WTC11 (cell line): ENCODE data around the gene HNRNPAB. TPM values are rescaled to one million over a fixed set of nuclear protein-coding genes. Genes with fewer than 3 reads are reported as not detected.

ENCODE experiments used
- ATAC-seq: fragments of 200-7000 bp; cut with Tn5 transposase; 2 replicates; pipeline ENCODE4 v1.10.0; 2021; ENCODE audit warnings: mild to moderate bottlenecking, moderate library complexity
- CTCF ChIA-PET: fragments of 300-600 bp; sonication (Branson Sonifier 250); formaldehyde crosslinking; loops from one replicate; lab custom pipeline; 2021; ENCODE audit warnings: antibody characterized with exemption; lab: Charles Lee
- POLR2A ChIA-PET: fragments of 350-600 bp; sonication (Branson Sonifier 250); formaldehyde crosslinking; loops from one replicate; lab custom pipeline; 2021; ENCODE audit warnings: antibody characterized with exemption; lab: Charles Lee
- DNase-seq: peaks from one replicate; pipeline ENCODE4 v3.0.0; 2021; ENCODE audit warnings: low spot score
- H3K27ac Mint-ChIP-seq: 2 replicates; pipeline ENCODE4 v1.8.0; 2021; ENCODE audit warnings: mixed read lengths
- H3K27me3 Mint-ChIP-seq: 2 replicates; pipeline ENCODE4 v1.8.0; 2021; ENCODE audit warnings: low read depth, mild to moderate bottlenecking, moderate library complexity, mixed read lengths
- H3K36me3 Mint-ChIP-seq: 2 replicates; pipeline ENCODE4 v1.8.0; 2021; ENCODE audit warnings: mixed read lengths
- H3K4me1 Mint-ChIP-seq: 2 replicates; pipeline ENCODE4 v1.8.0; 2022; ENCODE audit warnings: mixed read lengths
- H3K4me3 Mint-ChIP-seq: 2 replicates; pipeline ENCODE4 v1.8.0; 2021; ENCODE audit warnings: mild to moderate bottlenecking, moderate library complexity, mixed read lengths
- H3K9me3 Mint-ChIP-seq: 2 replicates; pipeline ENCODE4 v1.8.0; 2021; ENCODE audit warnings: mixed read lengths
- ATF3 ChIP-seq: sonication (generic); formaldehyde crosslinking; conservative IDR thresholded peaks from 2 replicates; pipeline ENCODE4 v1.8.1; 2022; ENCODE audit warnings: mild to moderate bottlenecking, missing genetic modification reagents
- GRHL2 ChIP-seq: fragments of 250-450 bp; sonication (Bioruptor Pico); IDR thresholded peaks from 2 replicates; pipeline ENCODE4 v1.8.0; 2022; ENCODE audit warnings: mild to moderate bottlenecking, moderate library complexity; ENCODE audit not compliant: insufficient replicate concordance, severe bottlenecking
- HMGA2 ChIP-seq: fragments of 250-450 bp; sonication (Bioruptor Pico); IDR thresholded peaks from 2 replicates; pipeline ENCODE4 v1.4.0; 2021; ENCODE audit warnings: mild to moderate bottlenecking, moderate library complexity
- MLX ChIP-seq: sonication (generic); formaldehyde crosslinking; IDR thresholded peaks from 2 replicates; pipeline ENCODE4 v1.8.1; 2023; ENCODE audit warnings: mild to moderate bottlenecking, missing genetic modification reagents, moderate library complexity
- NFE2L1 ChIP-seq: sonication (generic); formaldehyde crosslinking; IDR thresholded peaks from 2 replicates; pipeline ENCODE4 v1.8.1; 2023; ENCODE audit warnings: missing genetic modification reagents
- NFYB ChIP-seq: sonication (generic); formaldehyde crosslinking; conservative IDR thresholded peaks from 2 replicates; pipeline ENCODE4 v1.8.0; 2022; ENCODE audit warnings: low read depth, missing genetic modification reagents
- NR2C2 ChIP-seq: sonication (generic); formaldehyde crosslinking; IDR thresholded peaks from 2 replicates; pipeline ENCODE4 v1.8.0; 2022; ENCODE audit warnings: mild to moderate bottlenecking, missing genetic modification reagents
- PRRX2 ChIP-seq: fragments of 250-450 bp; sonication (Bioruptor Pico); IDR thresholded peaks from 2 replicates; pipeline ENCODE4 v1.8.0; 2021; ENCODE audit warnings: mild to moderate bottlenecking
- SMAD4 ChIP-seq: sonication (generic); formaldehyde crosslinking; IDR thresholded peaks from 2 replicates; pipeline ENCODE4 v1.8.0; 2022; ENCODE audit warnings: mild to moderate bottlenecking, missing genetic modification reagents
- TP53 ChIP-seq: sonication (generic); formaldehyde crosslinking; IDR thresholded peaks from 2 replicates; pipeline ENCODE4 v1.8.1; 2023; ENCODE audit warnings: mild to moderate bottlenecking, missing genetic modification reagents
- ZBTB43 ChIP-seq: sonication (generic); formaldehyde crosslinking; IDR thresholded peaks from 2 replicates; pipeline ENCODE4 v1.8.1; 2023; ENCODE audit warnings: mild to moderate bottlenecking, missing genetic modification reagents
- ZMAT4 ChIP-seq: fragments of 250-450 bp; sonication (Bioruptor Pico); IDR thresholded peaks from 2 replicates; pipeline ENCODE4 v1.9.0; 2021; ENCODE audit warnings: mild to moderate bottlenecking
- ZNF317 ChIP-seq: sonication (generic); formaldehyde crosslinking; IDR thresholded peaks from 2 replicates; pipeline ENCODE4 v1.8.1; 2023; ENCODE audit warnings: low read depth, mild to moderate bottlenecking, moderate library complexity, missing genetic modification reagents, borderline replicate concordance
- ZNF512 ChIP-seq: sonication (generic); formaldehyde crosslinking; IDR thresholded peaks from 2 replicates; pipeline ENCODE4 v1.8.1; 2022; ENCODE audit warnings: missing genetic modification reagents, borderline replicate concordance
- ZNF532 ChIP-seq: fragments of 250-450 bp; sonication (Bioruptor Pico); IDR thresholded peaks from 2 replicates; pipeline ENCODE4 v1.9.0; 2021; ENCODE audit warnings: mild to moderate bottlenecking, borderline replicate concordance
- total RNA-seq: library from RNA; stranded (reverse); gene quantifications from 3 replicates; pipeline ENCODE4 v1.2.3, GENCODE V29; 2021

Gene HNRNPAB
- total RNA-seq, 1 experiment from 2014 or later = 457 TPM

GRCh38 chr5:178205749-178206047 is 1.4 kb downstream of the HNRNPAB start:
- Mint-ChIP-seq H3K4me3 (peak overlapping the region; percentile 80), H3K27ac (peak overlapping the region; percentile 78), H3K4me1 (peaks cover 21% of the 10 kb centered on the region), H3K36me3 (peaks cover 57% of the 10 kb centered on the region), H3K27me3 (peaks cover 7% of the 10 kb centered on the region; the same call in 1 of the 2 replicates), H3K9me3 (no peaks in the 10 kb centered on the region)
- no peak for DNase-seq
- ATAC-seq = no peak
- TF ChIP-seq HMGA2 (CRISPR knock-in tag) (no peak), SMAD4 (CRISPR knock-in tag) (no peak), NFE2L1 (CRISPR knock-in tag) (no peak)
- CTCF ChIA-PET = interaction anchor here (1.6 kb wide), 1 partner anchor 129 kb away, joined by 4 read pairs; no protein-coding TSS in a partner anchor
- POLR2A ChIA-PET = no interaction called here

- peak overlapping the region; percentile 78 for H3K27ac Mint-ChIP-seq
- peaks cover 7% of the 10 kb centered on the region; the same call in 1 of the 2 replicates for H3K27me3 Mint-ChIP-seq
- peaks cover 64% of the 10 kb centered on the region for H3K36me3 Mint-ChIP-seq
- DNase-seq (peak; percentile 6), ATAC-seq (no peak)
- TF ChIP-seq ZNF512 (no peak), SMAD4 (CRISPR knock-in tag) (no peak), GRHL2 (CRISPR knock-in tag) (no peak), NR2C2 (CRISPR knock-in tag) (no peak), ZBTB43 (CRISPR knock-in tag) (no peak), TP53 (CRISPR knock-in tag) (no peak), ZNF317 (no peak), PRRX2 (no peak), ATF3 (no peak), ZNF532 (CRISPR knock-in tag) (no peak), MLX (no peak), ZMAT4 (CRISPR knock-in tag) (no peak), NFYB (CRISPR knock-in tag) (no peak)
- H3K4me1 Mint-ChIP-seq = peaks cover 21% of the 10 kb centered on the region
- peak overlapping the region; percentile 80 for H3K4me3 Mint-ChIP-seq
- no peaks in the 10 kb centered on the region for H3K9me3 Mint-ChIP-seq
- POLR2A ChIA-PET = interaction anchor here (0.5 kb wide), 1 partner anchor 1698 kb away, joined by 3 read pairs; no protein-coding TSS in a partner anchor
- CTCF ChIA-PET = interaction anchor here (1.6 kb wide), 1 partner anchor 130 kb away, joined by 4 read pairs; no protein-coding TSS in a partner anchor
Measured at GRCh38 chr5:178206166-178207101, 2.1 kb downstream of the HNRNPAB start.
